Measurements from ENCODE around the gene HOXD12. TPM values are rescaled to one million over a fixed set of nuclear protein-coding genes. Genes with fewer than 3 reads are reported as not detected.

Gene HOXD12
- not detected in 2 replicates for total RNA-seq
- polyA plus RNA-seq: not detected in 2 replicates
- not detected in 2 replicates for polyA plus RNA-seq (2012)
- polyA minus RNA-seq (ENCODE audit: low replicate concordance): not detected in 2 replicates

GRCh38 chr2:176099728-176100546, at the start of gene HOXD12:
Gene HOXD12 (plus strand): TSS chr2:176099795. CDS start chr2:176099802, 7 bp downstream.
- Histone ChIP-seq H4K20me1 (ENCODE audit: control insufficient read depth, extremely low read depth, insufficient read depth, low read length) (no peaks in the 10 kb centered on the region), H2AFZ (ENCODE audit: low read length) (no peak within 1 kb of the TSS), H3K4me1 (ENCODE audit: control insufficient read depth, extremely low read depth, insufficient read depth, low read length) (no peaks in the 10 kb centered on the region), H3K79me2 (ENCODE audit: control insufficient read depth, insufficient read depth, low read length) (no peaks in the 10 kb centered on the region), H3K9ac (ENCODE audit: insufficient read depth, low read length) (no peak within 1 kb of the TSS), H3K36me3 (ENCODE audit: control insufficient read depth, insufficient read depth, low read length) (no peaks in the 10 kb centered on the region), H3K27ac (ENCODE audit: insufficient read depth, low read length) (no peak within 1 kb of the TSS), H3K27me3 (ENCODE audit: control insufficient read depth, insufficient read depth, low read length) (peaks cover 90% of the 10 kb centered on the region), H3K9me3 (ENCODE audit: control insufficient read depth, insufficient read depth, low read depth, low read length) (no peaks in the 10 kb centered on the region), H3K4me2 (ENCODE audit: extremely low read depth, insufficient read depth, low read length) (no peak within 1 kb of the TSS), H3K4me3 (replicated peaks in 1 of 4; ENCODE audit: control extremely low read depth in 1 of 4, insufficient read depth in 1 of 4, low read depth in 3 of 4, low read length in 4 of 4) (no peak within 1 kb of the TSS)
- no peak for DNase-seq (ENCODE audit: low read depth in 2 of 2)
- TF ChIP-seq, protein P1, sequence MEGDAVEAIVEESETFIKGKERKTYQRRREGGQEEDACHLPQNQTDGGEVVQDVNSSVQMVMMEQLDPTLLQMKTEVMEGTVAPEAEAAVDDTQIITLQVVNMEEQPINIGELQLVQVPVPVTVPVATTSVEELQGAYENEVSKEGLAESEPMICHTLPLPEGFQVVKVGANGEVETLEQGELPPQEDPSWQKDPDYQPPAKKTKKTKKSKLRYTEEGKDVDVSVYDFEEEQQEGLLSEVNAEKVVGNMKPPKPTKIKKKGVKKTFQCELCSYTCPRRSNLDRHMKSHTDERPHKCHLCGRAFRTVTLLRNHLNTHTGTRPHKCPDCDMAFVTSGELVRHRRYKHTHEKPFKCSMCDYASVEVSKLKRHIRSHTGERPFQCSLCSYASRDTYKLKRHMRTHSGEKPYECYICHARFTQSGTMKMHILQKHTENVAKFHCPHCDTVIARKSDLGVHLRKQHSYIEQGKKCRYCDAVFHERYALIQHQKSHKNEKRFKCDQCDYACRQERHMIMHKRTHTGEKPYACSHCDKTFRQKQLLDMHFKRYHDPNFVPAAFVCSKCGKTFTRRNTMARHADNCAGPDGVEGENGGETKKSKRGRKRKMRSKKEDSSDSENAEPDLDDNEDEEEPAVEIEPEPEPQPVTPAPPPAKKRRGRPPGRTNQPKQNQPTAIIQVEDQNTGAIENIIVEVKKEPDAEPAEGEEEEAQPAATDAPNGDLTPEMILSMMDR (conservative IDR thresholded peaks at IDR 0.05 in 1 of 2, IDR thresholded peaks at IDR 0.05 in 1 of 2; ENCODE audit: low read depth in 1 of 2, low read length in 2 of 2): no peak
- peak; percentile 62 for TF ChIP-seq EZH2 (IDR thresholded peaks at IDR 0.05; ENCODE audit: low read length, missing control alignments)

DNA sequence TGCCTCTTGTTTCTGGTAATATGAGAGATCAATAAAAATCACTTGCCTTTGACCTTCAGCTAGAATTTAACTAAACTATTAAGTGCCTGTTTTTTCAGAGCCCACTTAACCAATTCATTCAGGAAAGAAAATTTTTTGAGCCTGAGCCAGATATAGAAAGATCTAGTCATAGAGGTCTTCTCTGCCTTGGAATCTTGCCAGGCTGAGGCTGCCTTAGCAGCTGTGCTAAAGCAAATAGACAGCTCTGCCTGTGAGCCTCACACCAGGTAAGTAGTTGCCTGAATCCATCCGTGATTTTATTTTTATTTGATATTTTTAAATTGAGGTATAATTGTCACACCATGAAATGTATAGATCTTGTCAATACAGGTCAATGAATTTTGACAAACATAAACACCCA, 43.2 kb upstream of the HOXD12 start:
- Histone ChIP-seq H3K79me2 (ENCODE audit: control insufficient read depth, insufficient read depth, low read length) (no peaks in the 10 kb centered on the region), H2AFZ (ENCODE audit: low read length) (no peak overlapping the region), H3K27me3 (ENCODE audit: control insufficient read depth, insufficient read depth, low read length) (no peaks in the 10 kb centered on the region), H3K27ac (ENCODE audit: insufficient read depth, low read length) (no peak overlapping the region), H3K9me3 (ENCODE audit: control insufficient read depth, insufficient read depth, low read depth, low read length) (no peaks in the 10 kb centered on the region), H3K4me2 (ENCODE audit: extremely low read depth, insufficient read depth, low read length) (no peak overlapping the region), H3K4me3 (replicated peaks in 1 of 4; ENCODE audit: control extremely low read depth in 1 of 4, insufficient read depth in 1 of 4, low read depth in 3 of 4, low read length in 4 of 4) (no peak overlapping the region), H3K9ac (ENCODE audit: insufficient read depth, low read length) (no peak overlapping the region), H3K4me1 (ENCODE audit: control insufficient read depth, extremely low read depth, insufficient read depth, low read length) (no peaks in the 10 kb centered on the region), H3K36me3 (ENCODE audit: control insufficient read depth, insufficient read depth, low read length) (no peaks in the 10 kb centered on the region), H4K20me1 (ENCODE audit: control insufficient read depth, extremely low read depth, insufficient read depth, low read length) (no peaks in the 10 kb centered on the region)
- DNase-seq (ENCODE audit: low read depth in 2 of 2): no peak
- TF ChIP-seq EZH2 (IDR thresholded peaks at IDR 0.05; ENCODE audit: low read length, missing control alignments): no peak
- TF ChIP-seq, protein P1 (conservative IDR thresholded peaks at IDR 0.05 in 1 of 2, IDR thresholded peaks at IDR 0.05 in 1 of 2; ENCODE audit: low read depth in 1 of 2, low read length in 2 of 2): no peak

DNA sequence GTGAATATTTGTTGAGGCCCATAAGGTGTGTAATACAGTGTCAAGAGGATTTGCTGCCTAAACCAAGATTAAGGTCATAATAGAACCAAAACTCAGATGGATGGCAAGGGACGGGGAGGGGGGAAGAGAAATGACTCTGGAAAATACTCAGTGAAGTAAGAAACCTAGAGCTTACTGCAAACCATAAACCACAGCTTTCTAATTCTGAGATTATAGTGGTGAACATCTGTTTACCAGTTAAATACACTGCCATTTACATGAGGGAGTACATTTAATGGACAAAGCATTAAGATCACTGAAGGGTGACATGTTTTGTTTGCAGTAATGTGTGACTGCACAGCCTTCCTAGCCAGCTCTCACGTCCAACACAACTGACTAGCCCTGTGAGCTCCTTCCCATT, 35.6 kb upstream of the HOXD12 start:
- no peaks in the 10 kb centered on the region for H3K36me3 ChIP-seq (ENCODE audit: control insufficient read depth, insufficient read depth, low read length)
- no peak for DNase-seq (ENCODE audit: low read depth in 2 of 2)
- no peak overlapping the region for H3K9ac ChIP-seq (ENCODE audit: insufficient read depth, low read length)
- no peaks in the 10 kb centered on the region for H3K4me1 ChIP-seq (ENCODE audit: control insufficient read depth, extremely low read depth, insufficient read depth, low read length)
- no peak overlapping the region for H3K4me2 ChIP-seq (ENCODE audit: extremely low read depth, insufficient read depth, low read length)
- no peaks in the 10 kb centered on the region for H3K9me3 ChIP-seq (ENCODE audit: control insufficient read depth, insufficient read depth, low read depth, low read length)
- no peak overlapping the region for H3K4me3 ChIP-seq (replicated peaks in 1 of 4; ENCODE audit: control extremely low read depth in 1 of 4, insufficient read depth in 1 of 4, low read depth in 3 of 4, low read length in 4 of 4)
- peaks cover 7% of the 10 kb centered on the region for H3K27me3 ChIP-seq (ENCODE audit: control insufficient read depth, insufficient read depth, low read length)
- TF ChIP-seq, protein P1 (conservative IDR thresholded peaks at IDR 0.05 in 1 of 2, IDR thresholded peaks at IDR 0.05 in 1 of 2; ENCODE audit: low read depth in 1 of 2, low read length in 2 of 2): no peak
- TF ChIP-seq EZH2 (IDR thresholded peaks at IDR 0.05; ENCODE audit: low read length, missing control alignments): no peak
- no peaks in the 10 kb centered on the region for H4K20me1 ChIP-seq (ENCODE audit: control insufficient read depth, extremely low read depth, insufficient read depth, low read length)
- H3K79me2 ChIP-seq (ENCODE audit: control insufficient read depth, insufficient read depth, low read length): no peaks in the 10 kb centered on the region
- no peak overlapping the region for H2AFZ ChIP-seq (ENCODE audit: low read length)
- H3K27ac ChIP-seq (ENCODE audit: insufficient read depth, low read length): no peak overlapping the region

All from fibroblast of lung (primary cell).